Activated CD8-positive, alpha-beta memory T cell treated with anti-CD3 and anti-CD28 coated beads, Interleukin-2, amount 50 U/mL, for 24 hours (primary cell): ENCODE results near the gene QPRT.
"Not testable (repeated sequence)": the region's sequence is repeated elsewhere in the genome, so short reads cannot be mapped to it uniquely, and the experiment has no call there.

ENCODE experiments used
- DNase-seq: peaks from one replicate; pipeline ENCODE4 v3.0.0-alpha.2; 2020; ENCODE audit errors: extremely low read depth

Gene QPRT

DNA sequence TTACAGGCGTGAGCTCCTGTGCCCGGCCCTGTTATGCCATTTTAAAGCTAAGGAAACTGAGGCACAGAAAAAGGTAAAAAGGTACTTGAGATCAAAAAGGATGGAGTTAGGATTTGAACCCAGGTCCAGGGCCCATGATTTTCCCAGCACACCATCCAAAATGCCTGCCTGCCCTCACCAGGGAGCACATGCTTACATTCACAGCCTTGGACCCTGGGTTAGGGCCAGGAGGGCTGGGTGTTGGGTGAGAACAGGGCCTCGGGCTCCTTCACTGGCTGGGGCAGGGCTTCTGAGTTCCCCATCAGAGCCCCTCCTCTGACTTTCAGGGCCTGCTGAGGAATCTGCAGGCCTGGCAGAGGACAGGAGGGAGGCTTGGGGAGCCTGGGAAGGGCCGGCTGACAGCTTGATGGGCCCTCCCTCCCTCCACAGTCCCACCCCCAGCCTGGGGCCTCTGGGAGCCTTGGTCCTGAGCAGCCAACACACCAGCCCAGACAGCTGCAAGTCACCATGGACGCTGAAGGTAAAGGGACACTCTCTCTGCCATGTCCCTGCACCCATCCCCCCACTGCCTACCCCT, at the start of gene QPRT:
QPRT (plus strand) TSS at position 490 of the 577 bp plus-strand sequence; CDS start at position 508, 18 bp downstream.
- no peak for DNase-seq

DNA sequence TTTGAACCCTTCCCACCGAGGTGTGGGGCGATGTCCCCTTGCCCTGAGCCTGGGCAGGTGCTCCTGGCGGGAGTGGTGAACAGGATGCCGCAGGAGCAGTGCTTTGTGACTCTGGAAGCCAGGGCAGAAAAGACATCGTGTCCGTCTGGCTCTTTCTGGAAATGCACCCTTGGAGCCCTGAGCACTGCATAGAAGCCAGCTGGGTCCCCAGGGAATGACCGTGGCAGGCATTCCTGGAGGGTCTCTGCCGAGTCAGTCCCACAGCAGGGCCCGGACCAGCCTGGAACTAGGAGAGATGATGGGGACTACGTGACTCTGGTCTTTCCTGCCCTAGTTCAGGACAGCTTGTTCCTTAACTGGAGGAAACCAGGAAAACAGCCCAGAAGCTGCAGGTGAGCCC, 49.7 kb upstream of the QPRT start:
- DNase-seq: not testable (repeated sequence)

- not testable (repeated sequence) for DNase-seq
Observed at GRCh38 chr16:29631658-29632057, 47.3 kb upstream of the QPRT start.

- DNase-seq: not testable (repeated sequence)
Observed at GRCh38 chr16:29635902-29636301, 43.1 kb upstream of the QPRT start.

- not testable (repeated sequence) for DNase-seq
Observed at GRCh38 chr16:29636368-29636767, 42.6 kb upstream of the QPRT start.

DNA sequence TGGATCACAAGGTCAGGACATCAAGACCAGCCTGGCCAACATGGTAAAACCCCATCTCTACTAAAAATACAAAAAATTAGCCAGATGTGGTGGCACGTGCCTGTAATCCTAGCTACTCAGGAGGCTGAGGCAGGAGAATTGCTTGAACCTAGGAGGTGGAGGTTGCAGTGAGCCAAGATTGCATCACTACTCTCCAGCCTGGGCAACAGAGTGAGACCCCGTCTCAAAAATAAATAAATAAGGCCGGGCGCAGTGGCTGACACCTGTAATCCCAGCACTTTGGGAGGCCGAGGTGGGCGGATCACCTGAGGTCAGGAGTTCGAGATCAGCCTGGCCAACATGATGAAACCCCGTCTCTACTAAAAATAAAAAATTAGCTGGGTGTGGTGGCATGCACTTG, 40.2 kb upstream of the QPRT start:
- DNase-seq: not testable (repeated sequence)

DNA sequence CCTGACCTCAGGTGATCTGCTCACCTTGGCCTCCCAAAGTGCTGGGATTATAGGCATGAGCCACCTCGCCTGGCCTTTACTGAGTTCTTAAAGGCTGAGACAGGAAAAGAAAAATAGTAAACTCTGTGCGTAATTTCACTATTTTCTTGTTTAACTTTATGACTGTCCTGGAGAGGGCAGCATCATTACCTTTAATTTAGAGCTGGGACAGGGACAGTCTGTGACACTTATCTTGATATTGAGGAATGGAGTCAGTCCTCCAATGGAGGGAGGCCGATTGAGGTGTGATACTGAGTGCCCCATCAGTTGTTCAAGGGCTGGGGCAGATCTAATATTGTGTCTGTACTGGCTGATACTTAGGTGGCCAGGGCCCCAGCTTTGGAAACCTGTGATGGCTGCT, 37.4 kb upstream of the QPRT start:
- no peak for DNase-seq

DNA sequence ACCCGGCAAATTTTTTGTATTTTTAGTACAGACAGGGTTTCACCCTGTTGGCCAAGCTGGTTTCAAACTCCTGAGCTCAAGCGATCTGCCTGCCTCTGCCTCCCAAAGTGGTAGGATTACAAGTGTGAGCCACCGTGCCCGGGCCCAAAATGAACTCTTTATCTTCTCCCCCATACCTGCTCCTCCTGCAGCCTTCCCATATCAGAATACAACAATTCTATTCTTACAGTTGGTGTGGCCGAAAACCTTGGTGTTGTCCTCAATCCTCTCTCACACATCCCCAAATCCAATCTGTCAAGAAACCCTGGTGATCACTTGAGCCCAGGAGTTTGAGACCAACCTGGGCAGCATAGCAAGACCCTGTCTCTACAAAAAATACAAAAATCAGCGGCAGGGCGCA, 35.4 kb upstream of the QPRT start:
- DNase-seq: no peak

DNA sequence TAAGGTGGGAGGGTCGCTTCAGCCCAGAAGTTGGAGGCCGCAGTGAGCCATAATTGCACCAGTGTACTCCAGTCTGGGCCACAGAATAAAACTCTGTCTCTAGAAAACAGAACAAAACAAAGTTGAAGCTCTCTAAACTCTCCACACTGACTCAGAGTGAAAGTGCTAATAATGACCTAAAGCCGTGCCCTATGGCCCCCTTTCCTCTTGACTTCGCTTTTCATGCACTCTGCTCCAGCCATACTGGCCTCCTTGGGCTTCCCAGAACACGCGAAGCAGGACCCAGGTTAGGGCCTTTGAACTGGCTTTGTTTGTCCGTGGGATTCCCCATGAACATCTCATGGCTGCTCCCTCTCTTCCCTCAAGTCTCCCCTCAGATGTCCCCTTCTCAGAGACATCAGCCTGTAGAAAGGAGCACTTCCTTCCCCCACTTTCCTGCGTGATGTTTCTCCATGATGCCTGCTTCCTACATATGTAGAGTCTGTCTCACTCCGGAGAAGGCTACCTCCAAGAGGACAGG, 34.6 kb upstream of the QPRT start:
- no peak for DNase-seq

DNA sequence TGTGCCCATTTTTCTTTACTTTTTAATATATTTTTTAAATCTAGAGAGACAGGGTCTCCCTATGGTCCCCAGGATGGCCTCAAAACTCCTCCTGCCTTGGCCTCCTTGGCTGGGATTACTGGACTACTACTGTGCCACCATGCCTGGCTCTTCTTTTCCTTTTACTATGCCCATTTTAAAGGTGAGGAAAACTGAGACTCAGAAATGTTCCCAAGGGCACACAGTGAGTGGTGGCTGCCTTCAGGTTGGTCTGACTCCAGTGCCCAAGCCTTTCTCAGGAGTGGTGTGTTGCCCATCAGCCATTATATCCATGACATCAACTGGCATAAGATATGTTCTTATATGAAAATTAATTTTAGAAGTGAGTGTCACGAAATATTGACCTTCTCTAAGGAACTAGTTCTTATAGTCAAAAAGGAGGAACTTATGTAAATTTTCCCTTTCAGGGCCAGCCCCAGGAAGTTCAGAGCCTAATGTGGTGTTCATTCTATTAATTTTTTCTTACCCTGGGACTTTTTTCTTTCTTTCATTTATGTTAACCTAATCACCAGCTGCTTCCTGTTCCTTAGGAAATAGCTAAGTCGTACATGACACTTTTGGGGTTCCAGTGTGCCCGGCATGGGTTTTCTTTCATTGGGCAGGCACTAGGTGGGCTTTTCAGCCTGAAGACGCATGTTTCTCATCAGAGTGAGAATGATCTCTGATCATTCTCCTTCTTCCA, 33.8 kb upstream of the QPRT start:
- no peak for DNase-seq

- no peak for DNase-seq
Observed at GRCh38 chr16:29645694-29646187, 33.2 kb upstream of the QPRT start.

- no peak for DNase-seq
Observed at GRCh38 chr16:29646947-29647346, 32.0 kb upstream of the QPRT start.

DNA sequence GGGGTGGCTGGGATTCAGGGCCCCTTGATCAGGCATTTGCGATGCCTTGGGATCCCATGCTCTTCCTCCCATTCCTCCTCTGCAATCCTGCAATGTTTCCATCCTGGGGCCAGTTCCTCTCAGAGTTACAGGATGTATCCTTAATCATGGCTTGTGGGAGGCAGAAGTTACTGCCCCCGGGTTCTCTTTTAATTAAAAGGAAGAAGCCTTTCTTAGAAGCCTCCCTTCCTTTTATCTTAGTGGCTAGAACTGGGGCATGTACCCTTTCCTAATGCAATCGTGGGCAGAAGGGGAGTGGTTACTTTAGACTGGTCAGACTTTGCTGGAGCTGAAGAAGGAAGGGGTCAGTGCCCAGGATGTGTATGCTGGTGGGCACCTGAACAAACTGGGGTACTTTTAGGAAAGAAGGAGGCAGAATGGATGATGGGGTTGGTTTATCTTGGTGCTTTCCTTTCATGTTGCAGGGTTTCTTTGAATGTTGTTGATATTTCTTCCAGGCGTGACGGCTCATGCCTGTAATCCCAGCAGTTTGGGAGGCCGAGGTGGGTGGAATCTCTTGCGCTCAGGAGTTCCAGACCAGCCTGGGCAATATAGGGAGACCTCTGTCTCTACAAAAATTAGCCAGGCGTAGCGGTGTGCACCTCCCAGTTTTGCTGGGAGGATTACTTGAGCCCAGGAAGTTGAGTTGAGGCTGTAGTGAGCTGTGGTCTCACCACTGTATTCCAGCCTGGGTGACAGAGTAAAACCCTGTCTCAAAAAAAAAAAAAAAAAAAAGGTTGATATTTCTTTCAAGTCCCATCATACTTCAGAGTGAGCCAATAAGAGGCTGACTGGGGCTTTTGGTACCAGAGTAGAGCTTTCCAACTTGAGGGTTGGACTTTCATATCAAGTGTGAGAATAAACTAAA, 29.1 kb upstream of the QPRT start:
- no peak for DNase-seq

DNA sequence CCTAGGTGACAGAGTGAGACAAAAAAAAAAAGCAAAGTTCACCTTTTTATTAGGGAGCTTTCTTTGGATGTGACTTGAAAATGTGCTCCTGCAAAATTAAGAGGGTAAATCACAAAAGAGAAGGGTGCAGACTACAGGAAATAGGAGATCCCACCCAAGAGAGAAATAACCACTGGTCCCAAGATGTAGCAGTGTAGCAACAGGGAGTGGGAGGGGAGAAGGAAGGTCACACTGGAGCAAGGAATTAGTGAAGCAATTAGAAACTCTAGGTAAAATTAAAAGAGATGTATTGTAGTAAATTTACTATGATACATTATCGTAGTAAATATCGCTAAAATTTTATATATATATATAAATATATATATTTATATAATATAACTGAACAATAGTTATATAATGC, 28.2 kb upstream of the QPRT start:
- no peak for DNase-seq

DNA sequence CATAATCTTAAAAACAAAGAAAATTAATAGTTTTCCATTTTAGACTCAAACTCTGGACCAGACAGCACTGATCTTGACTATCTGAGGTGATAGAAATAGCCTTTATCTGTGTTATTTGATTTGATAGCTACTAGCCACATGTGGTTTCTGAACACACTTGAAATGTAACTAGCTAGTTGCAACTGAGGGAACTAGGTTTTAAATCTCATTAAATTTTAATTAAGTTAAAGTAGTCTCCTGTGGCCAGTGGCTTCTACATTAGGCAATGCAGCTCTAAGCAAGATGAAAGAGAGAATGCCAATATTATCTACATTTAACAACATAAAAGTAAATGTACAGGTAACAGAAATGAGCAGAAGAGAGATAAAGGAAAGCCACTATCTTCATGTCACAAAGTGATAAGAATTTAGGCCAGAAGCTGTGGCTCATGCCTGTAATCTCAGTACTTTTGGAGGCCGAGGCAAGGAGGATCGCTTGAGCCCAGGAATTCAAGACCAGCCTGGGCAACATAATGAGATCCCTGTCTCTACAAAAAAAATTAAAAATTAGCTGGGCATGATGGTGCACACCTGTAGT, 27.1 kb upstream of the QPRT start:
- DNase-seq: no peak

- DNase-seq: no peak
Observed at GRCh38 chr16:29653471-29653870, 25.5 kb upstream of the QPRT start.

DNA sequence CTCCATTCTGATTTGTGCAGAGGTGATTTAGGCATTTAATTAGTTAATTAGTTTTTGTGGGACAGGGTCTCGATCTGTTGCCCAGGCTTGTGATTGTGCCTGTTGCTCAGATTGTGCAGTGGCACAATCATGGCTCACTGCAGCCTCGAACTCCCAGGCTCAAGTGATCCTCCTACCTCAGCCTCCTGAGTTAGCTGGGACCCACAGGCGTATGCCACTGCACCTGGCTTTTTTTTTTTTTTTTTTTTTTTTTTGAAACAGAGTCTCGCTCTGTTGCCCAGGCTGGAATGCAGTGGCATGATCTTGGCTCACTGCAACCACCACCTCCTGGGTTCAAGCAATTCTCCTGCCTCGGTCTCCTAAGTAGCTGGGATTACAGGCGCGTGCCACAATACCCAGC, 25.1 kb upstream of the QPRT start:
- not testable (repeated sequence) for DNase-seq

DNA sequence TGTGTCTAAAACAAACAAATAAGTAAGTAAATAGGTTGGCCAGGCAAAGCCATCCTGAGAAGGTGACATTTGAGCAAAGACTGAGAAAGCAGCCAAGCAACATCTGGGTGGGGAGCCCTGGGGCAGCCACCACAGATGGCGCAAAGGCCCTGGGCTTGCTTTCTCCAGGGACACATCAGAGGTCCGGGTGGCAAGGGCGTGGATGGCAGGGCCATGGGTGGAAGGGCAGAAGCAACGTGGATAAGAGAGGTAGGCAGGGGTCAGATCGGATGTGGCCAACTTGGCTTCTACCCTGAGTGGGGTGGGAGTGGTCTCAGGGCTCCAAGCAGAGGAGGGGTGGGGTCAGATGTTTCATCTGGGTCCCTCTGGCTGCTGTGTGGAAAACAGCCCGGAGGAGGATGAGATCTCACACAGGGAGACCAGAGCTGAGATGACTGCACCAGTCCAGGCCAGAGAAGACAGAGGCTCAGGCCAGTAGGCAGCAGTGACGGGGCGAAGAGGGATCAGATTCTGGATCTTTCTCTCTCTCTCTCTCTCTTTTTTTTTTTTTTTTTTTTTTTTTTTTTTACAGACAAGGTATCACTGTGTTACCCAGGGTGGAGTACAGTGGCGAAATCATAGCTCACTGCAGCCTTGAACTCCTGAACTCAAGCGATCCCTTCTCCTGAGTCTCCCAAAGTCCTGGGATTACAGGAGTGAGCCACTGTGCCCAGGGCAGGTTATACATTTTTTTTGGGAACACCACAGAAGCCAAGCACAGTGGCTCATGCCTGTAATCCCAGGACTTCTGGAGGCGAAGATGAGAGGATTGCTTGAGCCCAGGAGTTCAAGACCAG, 22.1 kb upstream of the QPRT start:
- no peak for DNase-seq

- DNase-seq: no peak
Observed at GRCh38 chr16:29658705-29659104, 20.3 kb upstream of the QPRT start.

DNA sequence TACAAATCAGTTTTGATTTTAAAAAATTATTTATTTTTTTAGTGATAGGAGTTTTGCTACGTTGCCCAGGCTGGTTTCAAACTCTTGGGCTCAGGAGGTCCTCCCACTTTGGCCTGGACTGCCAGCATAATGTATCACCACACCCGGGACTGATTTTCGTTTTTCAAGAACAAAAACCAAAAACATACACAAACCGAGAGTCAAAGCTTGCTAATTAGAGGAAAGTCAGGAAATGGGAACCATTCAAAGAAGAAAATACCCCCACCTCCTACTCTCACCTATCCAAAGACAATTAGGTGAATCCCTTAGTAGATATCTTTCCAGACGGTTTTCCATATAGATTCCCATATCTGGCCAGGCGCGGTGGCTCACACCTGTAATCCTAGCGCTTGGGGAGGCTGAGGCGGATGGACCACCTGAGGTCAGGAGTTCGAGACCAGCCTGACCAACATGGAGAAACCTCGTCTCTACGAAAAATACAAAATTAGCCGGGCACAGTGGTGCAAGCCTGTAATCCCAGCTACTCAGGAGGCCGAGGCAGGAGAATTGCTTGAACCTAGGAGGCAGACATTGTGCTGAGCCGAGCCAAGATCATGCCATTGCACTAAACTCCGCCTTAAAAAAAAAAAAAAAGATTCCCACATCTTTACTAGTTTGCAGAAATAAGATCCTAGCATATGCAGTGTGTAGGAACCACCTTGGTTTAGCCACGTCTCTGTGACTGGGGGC, 16.8 kb upstream of the QPRT start:
- DNase-seq: no peak

DNA sequence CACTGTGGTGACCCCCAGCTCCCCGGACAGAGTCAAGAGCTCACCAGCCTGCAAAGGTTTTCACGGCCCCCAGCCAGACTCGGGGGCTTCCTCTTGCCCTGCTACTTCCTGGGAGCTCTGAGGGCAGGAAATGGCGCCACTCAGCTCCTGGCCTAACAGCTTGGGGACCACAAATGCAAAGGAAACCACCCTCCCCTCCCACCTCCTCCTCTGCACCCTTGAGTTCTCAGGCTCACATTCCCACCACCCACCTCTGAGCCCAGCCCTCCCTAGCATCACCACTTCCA, 16.3 kb upstream of the QPRT start:
- no peak for DNase-seq
